DMS53 treated with DMSO at 0.1 percent for 48 hours (cell line): Measurements from ENCODE around the gene DCXR.

Experiments used
- DNase-seq: peaks from one replicate; lab custom pipeline; 2025; ENCODE audit not compliant: unreplicated experiment; lab: John Stamatoyannopoulos, UW

DCXR gene

GRCh38 chr17:82013341-82013740 lies 24.2 kb downstream of the DCXR start:
- no peak for DNase-seq

GRCh38 chr17:82012640-82013295 lies 24.7 kb downstream of the DCXR start:
- DNase-seq, result no peak

GRCh38 chr17:82012261-82012639 lies 25.2 kb downstream of the DCXR start:
- DNase-seq, result no peak

GRCh38 chr17:82011617-82012187 lies 25.8 kb downstream of the DCXR start:
- DNase-seq, result no peak

- DNase-seq, result no peak
These were observed 26.6 kb downstream of the DCXR start for GRCh38 chr17:82010575-82011525.

GRCh38 chr17:82009413-82009812 lies 28.1 kb downstream of the DCXR start:
- DNase-seq, result no peak

GRCh38 chr17:82008941-82009405 lies 28.5 kb downstream of the DCXR start:
- DNase-seq, result no peak

GRCh38 chr17:82008258-82008940 lies 29.1 kb downstream of the DCXR start:
- no peak for DNase-seq

- DNase-seq, result no peak
These were observed 29.8 kb downstream of the DCXR start for GRCh38 chr17:82007495-82008257.

GRCh38 chr17:82007228-82007494 lies 30.3 kb downstream of the DCXR start:
- DNase-seq, result no peak

GRCh38 chr17:82006468-82007227 lies 30.8 kb downstream of the DCXR start:
- DNase-seq, result no peak

GRCh38 chr17:82005701-82006348 lies 31.7 kb downstream of the DCXR start:
- DNase-seq, result no peak

- DNase-seq, result no peak
These were observed 32.7 kb downstream of the DCXR start for GRCh38 chr17:82004517-82005455.

GRCh38 chr17:82003411-82004381 lies 33.8 kb downstream of the DCXR start:
- no peak for DNase-seq

GRCh38 chr17:82001571-82002056 lies 35.9 kb downstream of the DCXR start:
- no peak for DNase-seq

- no peak for DNase-seq
These were observed 36.5 kb downstream of the DCXR start for GRCh38 chr17:82000803-82001570.
